HL-60 (cell line): ENCODE measurements around the gene PCGF3.

Experiments
- DNase-seq, 2 experiments: peaks; one replicate each; pipeline ENCODE4 v3.0.0-alpha.2; 2010 to 2020; ENCODE audit warnings: low read depth in 1 of 2, low spot score in 1 of 2
- H3K27ac ChIP-seq: fragments of 250-450 bp; sonication (Bioruptor Pico); replicated peaks from 2 replicates; pipeline ENCODE4 v1.5.1; 2020; ENCODE audit warnings: mild to moderate bottlenecking, moderate library complexity
- H3K27me3 ChIP-seq: fragments of 250-450 bp; sonication (Bioruptor Pico); 2 replicates; pipeline ENCODE4 v1.5.1; 2021; ENCODE audit warnings: mild to moderate bottlenecking, moderate library complexity; ENCODE audit not compliant: insufficient read depth, poor library complexity, severe bottlenecking
- H3K4me3 ChIP-seq: replicated peaks from 2 replicates; pipeline ENCODE4 v1.5.1; 2011; ENCODE audit warnings: mild to moderate bottlenecking, control low read depth, low read length; ENCODE audit not compliant: insufficient read depth
- GABPA ChIP-seq: IDR thresholded peaks from 2 replicates; pipeline ENCODE4 v1.6.1; 2012; ENCODE audit warnings: low read depth
- POLR2AphosphoS5 ChIP-seq: IDR thresholded peaks from 2 replicates; pipeline ENCODE4 v1.6.1; 2012; ENCODE audit warnings: low read depth
- REST ChIP-seq: IDR thresholded peaks from 2 replicates; pipeline ENCODE4 v1.6.1; 2012; ENCODE audit warnings: low read depth; ENCODE audit not compliant: insufficient replicate concordance
- SPI1 ChIP-seq: IDR thresholded peaks from 2 replicates; pipeline ENCODE4 v1.6.1; 2012; ENCODE audit warnings: low read depth, mild to moderate bottlenecking, borderline replicate concordance
- TF ChIP-seq, protein P1 (sequence below): IDR thresholded peaks from one replicate; pipeline ENCODE4 v1.5.1; 2011; ENCODE audit warnings: low read length, control low read depth, inconsistent platforms; ENCODE audit not compliant: insufficient read depth

PCGF3 gene

DNA sequence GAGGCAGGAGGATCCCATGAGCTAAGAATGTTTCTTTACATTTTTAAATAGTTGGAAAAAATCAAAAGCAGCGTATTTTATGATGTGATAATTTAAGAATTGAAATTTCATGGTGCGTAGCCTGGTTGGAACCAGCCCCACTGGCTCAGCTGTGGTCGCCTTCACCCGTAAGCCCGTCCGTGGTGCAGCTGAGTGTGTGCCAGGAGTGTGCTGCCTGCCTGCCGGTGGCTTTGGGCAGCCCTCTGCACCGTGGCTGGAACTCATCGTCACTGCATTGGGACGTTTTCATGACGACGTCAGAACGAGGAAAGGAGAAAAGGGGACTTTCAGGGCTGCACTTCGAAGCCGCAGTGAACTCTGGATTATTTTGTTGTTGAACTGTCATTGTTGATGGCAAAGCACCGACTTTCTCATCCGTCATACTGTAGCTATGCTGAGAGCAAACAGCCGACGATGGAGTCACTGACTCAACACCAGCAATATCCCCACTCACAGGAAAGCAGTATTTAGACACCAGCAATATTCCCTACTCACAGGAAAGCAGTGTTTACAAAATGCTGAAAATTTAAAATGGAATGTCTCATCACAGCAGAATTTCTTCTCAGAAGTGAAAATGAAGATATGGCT is 35.1 kb downstream of the PCGF3 start:
- H3K4me3 ChIP-seq = no peak overlapping the region
- H3K27ac ChIP-seq = no peak overlapping the region
- TF ChIP-seq SPI1 = no peak
- TF ChIP-seq, protein P1, sequence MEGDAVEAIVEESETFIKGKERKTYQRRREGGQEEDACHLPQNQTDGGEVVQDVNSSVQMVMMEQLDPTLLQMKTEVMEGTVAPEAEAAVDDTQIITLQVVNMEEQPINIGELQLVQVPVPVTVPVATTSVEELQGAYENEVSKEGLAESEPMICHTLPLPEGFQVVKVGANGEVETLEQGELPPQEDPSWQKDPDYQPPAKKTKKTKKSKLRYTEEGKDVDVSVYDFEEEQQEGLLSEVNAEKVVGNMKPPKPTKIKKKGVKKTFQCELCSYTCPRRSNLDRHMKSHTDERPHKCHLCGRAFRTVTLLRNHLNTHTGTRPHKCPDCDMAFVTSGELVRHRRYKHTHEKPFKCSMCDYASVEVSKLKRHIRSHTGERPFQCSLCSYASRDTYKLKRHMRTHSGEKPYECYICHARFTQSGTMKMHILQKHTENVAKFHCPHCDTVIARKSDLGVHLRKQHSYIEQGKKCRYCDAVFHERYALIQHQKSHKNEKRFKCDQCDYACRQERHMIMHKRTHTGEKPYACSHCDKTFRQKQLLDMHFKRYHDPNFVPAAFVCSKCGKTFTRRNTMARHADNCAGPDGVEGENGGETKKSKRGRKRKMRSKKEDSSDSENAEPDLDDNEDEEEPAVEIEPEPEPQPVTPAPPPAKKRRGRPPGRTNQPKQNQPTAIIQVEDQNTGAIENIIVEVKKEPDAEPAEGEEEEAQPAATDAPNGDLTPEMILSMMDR = no peak
- no peak for TF ChIP-seq POLR2AphosphoS5
- DNase-seq = no peak
- no peaks in the 10 kb centered on the region for H3K27me3 ChIP-seq

DNA sequence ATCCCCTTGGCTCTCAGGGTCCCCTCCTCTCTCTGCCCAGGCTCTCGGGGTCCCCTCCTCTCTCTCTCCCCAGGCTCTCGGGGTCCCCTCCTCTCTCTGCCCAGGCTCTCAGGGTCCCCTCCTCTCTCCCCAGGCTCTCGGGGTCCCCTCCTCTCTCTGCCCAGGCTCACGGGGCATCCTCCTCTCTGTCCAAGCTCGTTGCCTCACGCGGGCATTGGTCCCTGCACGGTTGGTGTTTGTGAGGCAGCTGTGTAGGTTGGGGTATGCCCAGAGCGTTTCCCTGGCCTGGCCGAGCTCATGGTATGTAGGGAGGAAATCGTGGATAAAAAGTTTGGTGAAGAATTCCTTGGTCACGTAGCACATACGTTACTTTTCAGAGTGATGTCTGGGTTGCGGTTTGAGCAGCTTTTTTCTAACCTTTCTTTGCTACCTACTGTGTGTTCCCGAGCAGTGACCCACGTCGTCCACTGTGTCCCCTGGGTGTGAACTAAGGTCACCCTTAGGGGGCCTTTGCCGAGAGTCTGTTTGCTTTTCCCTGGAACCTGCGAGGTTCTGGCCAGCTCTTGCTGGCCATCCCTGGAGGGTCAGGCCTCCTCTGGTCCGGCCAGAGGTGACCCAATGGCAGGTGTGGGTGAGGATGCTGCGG is 36.6 kb downstream of the PCGF3 start:
- Histone ChIP-seq H3K27me3 (no peaks in the 10 kb centered on the region), H3K4me3 (no peak overlapping the region), H3K27ac (no peak overlapping the region)
- no peak for DNase-seq
- no peak for TF ChIP-seq POLR2AphosphoS5
- no peak for TF ChIP-seq REST
- TF ChIP-seq, protein P1 = no peak
- no peak for TF ChIP-seq GABPA
- no peak for TF ChIP-seq SPI1

GRCh38 chr4:742742-743311 is 37.2 kb downstream of the PCGF3 start:
- Histone ChIP-seq H3K27me3 (no peaks in the 10 kb centered on the region), H3K4me3 (no peak overlapping the region), H3K27ac (no peak overlapping the region)
- TF ChIP-seq, protein P1 = peak; percentile 93
- TF ChIP-seq SPI1 = no peak
- peak; percentile 31 to 68 for DNase-seq

DNA sequence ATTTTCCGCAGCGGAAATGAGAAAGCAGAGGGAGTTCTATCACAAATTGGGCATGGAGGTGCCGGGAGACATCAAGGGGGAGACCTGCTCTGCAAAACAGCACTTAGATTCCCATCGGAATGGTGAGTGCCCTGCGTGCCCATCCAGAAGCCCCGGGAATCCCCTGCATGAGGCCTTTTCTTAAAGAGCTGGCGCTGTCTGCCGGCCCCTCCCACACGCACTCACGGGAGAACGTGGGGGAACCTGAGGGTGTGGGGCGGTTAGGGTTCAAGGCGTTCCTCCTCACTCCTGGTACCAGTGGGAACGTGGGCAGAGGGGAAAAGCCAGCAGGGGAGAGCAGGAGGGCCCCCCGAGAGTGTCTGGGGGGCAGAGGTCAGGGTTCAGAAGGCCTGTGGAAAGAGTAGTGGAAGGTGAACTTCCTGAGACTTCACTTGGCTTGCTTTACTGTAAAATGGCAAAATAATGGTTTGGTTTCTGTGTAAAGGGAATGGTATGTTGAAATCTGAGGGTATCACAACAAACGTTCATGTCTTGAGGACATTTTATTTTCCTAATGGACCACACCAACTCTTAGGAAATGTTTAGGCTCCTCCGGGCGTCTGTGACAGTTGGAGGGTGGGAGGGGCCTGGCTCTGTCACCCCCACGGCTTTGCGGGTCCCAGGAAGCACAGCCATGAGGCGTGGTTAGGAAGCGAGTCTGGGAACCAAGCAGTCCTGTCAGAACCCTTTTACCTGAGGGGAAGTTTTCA is 38.0 kb downstream of the PCGF3 start:
- H3K27ac ChIP-seq = no peak overlapping the region
- no peak overlapping the region for H3K4me3 ChIP-seq
- DNase-seq = no peak
- TF ChIP-seq GABPA (no peak), REST (no peak), POLR2AphosphoS5 (no peak), SPI1 (no peak)
- TF ChIP-seq, protein P1 = no peak
- no peaks in the 10 kb centered on the region for H3K27me3 ChIP-seq
